ENCODE data around the gene PCBP1.
"Not testable (repeated sequence)": the region's sequence is repeated elsewhere in the genome, so short reads cannot be mapped to it uniquely, and the experiment has no call there.

Gene PCBP1

GRCh38 chr2:70101174-70101573 is 13.9 kb downstream of the PCBP1 start:
- no peak for DNase-seq

- not testable (repeated sequence) for DNase-seq
Observed at GRCh38 chr2:70101686-70102085, 14.4 kb downstream of the PCBP1 start.

DNA sequence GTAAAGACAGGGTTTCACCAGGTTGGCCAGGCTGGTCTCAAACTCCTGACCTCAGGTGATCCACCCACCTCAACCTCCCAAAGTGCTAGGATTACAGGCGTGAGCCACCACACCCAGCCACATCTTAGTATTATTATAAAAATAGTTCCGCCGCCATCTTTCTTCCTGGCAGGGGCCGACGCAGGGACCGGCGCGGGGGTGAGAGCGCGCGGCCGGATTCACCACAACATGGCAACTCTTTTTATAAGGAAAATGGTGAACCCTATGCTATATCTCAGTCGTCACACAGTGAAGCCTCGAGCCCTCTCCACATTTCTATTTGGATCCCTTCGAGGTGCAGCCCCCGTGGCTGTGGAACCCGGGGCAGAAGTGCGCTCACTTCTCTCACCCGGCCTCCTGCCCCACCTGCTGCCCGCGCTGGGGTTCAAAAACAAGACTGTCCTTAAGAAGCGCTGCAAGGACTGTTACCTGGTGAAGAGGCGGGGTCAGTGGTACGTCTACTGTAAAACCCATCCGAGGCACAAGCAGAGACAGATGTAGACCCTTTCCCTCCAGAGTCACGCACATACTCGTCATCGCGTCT is 15.1 kb downstream of the PCBP1 start:
- not testable (repeated sequence) for DNase-seq

DNA sequence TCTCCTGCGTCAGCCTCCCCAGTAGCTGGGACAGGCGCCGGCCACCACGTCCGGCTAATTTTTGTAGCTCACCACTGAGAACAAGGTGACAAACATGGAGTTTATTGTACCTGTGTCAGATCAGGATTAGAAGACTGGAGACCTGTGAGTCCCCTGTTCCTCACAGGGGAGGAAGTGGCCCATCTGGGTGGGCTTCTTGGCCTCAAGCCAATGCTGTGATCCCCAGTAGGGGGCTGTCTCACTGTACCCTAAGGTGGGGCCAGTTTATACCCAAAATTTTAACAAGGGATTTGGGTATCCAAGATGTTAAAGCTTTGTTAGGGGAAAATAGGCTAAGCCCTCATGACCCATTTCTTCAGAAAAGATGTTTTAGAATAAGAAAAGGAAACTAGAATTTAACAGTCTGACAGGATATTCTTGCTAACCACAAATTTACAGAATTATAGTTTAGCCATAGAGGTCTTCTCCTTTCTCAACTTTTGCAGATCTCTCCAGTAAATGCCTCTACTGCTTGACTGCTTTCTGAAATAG is 16.3 kb downstream of the PCBP1 start:
- no peak for DNase-seq

- peak; percentile 75 for DNase-seq
Observed at GRCh38 chr2:70104231-70105111, 17.2 kb downstream of the PCBP1 start.

GRCh38 chr2:70106138-70106537 is 18.9 kb downstream of the PCBP1 start:
- DNase-seq: not testable (repeated sequence)

- DNase-seq: not testable (repeated sequence)
Observed at GRCh38 chr2:70110397-70110796, 23.1 kb downstream of the PCBP1 start.

GRCh38 chr2:70111752-70112591 is 24.7 kb downstream of the PCBP1 start:
- peak; percentile 53 for DNase-seq

DNA sequence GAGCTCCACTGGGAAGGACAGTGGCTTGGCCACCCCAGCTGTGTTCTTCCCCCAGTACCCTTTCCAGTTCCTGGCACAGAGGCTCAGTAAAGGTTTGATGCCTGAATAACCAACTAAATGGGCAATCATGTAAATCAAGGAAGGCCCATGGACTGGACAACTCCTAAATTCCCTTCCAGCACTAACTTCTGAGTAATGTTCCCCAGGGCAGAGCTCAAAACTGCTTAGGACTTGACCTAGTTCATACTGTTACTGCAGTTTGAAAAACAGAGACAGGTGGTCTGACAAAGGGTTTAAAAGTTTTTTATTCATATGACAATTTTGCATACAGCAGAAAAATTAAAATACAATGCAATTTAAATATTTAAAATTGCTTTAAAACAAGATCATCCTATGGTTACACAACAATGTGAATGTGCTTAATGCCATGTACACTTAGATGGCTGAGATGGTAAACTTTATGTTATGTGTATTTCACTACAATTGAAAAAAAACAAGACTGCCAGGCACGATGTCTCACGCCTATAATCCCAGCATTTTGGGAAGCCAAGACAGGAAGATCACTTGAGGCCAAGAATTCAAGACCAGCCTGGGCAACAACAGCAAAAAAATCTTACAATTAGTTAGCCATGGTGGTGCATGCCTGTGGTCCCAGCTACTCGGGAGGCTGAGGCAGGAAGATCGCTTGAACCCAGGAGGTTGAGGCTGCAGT is 26.2 kb downstream of the PCBP1 start:
- DNase-seq: no peak

DNA sequence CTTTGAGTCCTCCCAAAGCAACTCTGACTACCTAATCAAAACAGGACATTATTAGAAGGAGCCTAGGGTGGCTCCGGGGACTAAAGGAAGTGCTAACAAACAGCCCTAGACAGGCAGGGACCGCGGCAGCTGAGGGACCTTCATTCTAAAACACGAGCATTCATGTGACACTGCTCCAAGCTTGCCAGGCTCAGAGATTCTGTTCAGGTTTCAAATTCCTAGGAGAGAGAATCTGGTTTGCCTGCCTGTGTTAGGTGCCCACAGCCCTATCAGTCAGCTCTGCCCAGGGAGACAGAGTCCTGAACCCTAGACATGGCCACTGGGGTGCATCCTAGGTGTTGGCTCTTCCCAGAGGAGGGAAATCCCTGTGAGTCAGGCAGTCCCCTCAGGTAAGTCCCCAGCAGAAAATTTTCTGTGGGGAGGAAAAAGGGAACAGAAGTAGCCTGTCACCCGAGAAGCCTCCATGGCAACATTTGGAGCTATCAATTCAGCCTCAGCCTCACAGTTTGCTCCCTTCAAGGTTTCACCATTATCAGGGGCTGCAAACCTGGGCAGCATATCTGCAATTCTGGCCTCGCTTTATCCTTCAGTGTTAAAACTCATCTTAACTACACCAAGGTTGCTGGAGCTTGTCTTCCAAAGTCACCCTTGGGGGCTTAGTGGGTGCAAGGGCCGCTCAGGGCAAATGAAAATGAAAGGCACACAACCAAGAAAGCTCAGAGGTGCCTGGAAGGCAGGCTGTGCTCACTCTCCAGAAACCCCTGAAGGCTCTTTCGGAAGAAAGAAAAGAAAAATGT is 28.6 kb downstream of the PCBP1 start:
- DNase-seq: no peak

- no peak for DNase-seq
Observed at GRCh38 chr2:70116936-70117552, 29.8 kb downstream of the PCBP1 start.

DNA sequence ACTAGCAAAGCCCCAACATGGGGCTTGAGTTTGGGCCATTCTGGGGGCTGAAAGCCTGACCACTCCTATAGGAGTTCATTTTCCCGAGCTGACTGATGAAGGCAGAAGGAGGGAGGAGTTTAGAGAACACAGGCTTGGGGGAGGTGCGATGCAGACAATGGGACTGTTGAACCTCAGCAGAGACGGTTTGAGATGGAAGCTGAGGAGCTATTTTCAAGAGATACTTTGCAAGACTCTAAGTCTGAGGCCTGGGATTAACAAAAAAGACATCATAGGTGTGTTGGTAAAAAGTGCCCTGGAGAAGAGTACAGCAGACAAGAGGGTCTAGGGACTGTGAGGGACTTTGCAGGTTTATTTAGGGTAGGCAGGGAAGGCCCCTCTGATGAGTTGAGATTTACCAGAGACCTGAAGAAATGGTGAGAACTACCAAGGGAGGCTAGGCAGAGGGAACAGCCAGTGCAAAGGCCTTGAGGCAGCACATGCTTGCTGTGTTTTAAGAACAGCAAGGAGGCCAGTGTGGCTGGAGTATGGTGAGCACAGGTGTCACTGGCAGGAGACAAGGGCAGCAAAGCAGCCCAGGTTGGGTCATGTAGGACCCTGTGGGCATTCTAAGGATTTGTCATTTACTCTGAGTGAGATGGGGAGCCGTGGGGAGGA is 31.6 kb downstream of the PCBP1 start:
- DNase-seq: peak; percentile 85

GRCh38 chr2:70121627-70122372 is 34.5 kb downstream of the PCBP1 start:
- no peak for DNase-seq

DNA sequence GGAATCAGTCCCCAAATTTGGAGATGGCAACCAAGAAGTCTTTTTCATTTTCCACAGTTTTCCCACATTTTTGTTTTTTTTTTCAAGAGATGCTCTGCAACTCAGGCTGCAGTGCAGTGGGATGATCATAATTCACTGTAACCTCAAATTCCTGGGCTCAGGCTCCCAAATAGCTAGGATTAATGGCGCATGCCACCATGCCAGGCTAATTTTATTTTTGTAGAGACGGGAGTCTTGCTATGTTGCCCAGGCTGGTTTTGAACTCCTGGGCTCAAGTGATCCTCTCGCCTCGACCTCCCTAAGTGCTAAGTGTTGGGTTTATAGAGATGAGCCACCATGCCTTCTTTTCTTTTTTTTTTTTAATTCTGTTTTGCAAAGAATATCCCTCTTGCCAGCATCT is 35.2 kb downstream of the PCBP1 start:
- DNase-seq: no peak

GRCh38 chr2:70123051-70123828 is 36.0 kb downstream of the PCBP1 start:
- DNase-seq: peak; percentile 65

- DNase-seq: no peak
Observed at GRCh38 chr2:70123829-70124116, 36.5 kb downstream of the PCBP1 start.

DNA sequence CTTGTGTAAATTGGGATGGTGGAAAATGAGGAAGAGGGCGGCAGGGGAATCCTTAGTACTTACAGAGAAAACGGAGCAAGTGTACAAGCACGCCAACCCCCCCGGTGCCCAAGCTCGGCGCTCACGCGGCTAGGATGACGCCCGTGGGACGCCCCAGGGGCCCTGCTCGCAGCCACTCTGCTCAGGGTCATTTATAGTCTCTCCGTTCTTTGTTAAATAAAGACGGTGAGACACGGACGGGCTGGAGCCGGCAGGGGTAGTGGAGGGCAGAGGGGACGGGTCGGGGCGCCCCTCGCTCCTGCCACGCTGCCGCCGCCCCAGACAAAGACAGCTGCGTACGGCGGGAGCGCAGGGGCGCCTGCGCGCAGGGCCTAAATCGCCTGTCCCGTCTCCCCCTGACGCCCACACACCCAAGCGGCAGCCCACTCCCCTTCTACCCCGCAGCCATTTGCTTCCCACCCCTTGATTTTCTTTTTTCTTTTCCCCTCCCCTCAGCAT is 37.8 kb downstream of the PCBP1 start:
- DNase-seq: peak; percentile 67

GRCh38 chr2:70125498-70125898 is 38.2 kb downstream of the PCBP1 start:
- DNase-seq: no peak

- peak; percentile 14 for DNase-seq
Observed at GRCh38 chr2:70126413-70126812, 39.1 kb downstream of the PCBP1 start.
